ENCODE data around the gene ASPHD1.

Gene ASPHD1

DNA sequence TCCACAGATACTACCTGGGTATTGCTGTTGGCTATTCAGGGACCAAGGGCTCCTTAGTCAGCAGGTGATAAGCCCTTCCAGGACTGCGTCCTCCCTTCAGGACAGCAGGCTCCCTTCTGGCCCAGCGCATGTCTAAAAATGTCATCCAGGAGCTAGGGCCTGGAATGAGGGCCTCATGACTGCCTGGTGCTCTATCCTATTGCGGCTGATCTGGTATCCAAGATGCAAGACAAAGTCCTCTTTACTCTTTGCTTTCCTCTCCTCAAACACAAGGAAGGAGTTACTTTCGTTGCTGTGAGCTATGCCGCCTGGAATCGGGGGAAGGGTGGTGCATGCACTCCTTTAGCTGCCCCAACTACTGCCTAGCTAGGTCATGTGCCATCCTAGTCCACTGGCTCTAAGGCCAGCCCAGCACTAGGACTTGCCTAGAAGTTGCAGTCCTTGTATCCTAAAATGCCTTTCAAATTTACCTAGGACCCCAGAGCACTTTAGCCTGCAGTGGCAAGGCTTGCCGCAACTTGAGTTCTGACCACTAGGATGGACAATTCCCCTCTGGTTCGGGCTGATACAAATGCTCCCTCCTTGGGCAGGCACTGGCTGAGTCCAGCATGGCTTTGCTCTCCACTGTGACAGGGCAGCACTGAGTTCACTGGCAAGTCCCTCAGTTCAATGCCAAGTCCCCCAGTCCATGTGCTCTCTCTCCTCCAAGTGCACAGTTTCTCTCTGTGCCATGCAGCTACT lies 51.5 kb downstream of the ASPHD1 start:
- H3K27me3 ChIP-seq (ENCODE audit: control insufficient read depth, insufficient read depth, low read length): no peaks in the 10 kb centered on the region
- no peaks in the 10 kb centered on the region for H3K9me3 ChIP-seq (ENCODE audit: control insufficient read depth, low read length)
- H3K36me3 ChIP-seq (ENCODE audit: control insufficient read depth, insufficient read depth, low read length): no peaks in the 10 kb centered on the region
- no peak overlapping the region for H3K4me2 ChIP-seq (ENCODE audit: low read length)
- H3K27ac ChIP-seq: no peak overlapping the region
- no peak overlapping the region for H3K9ac ChIP-seq
- H3K79me2 ChIP-seq: no peaks in the 10 kb centered on the region
- H2AFZ ChIP-seq: no peak overlapping the region
- H3K4me3 ChIP-seq (ENCODE audit: low read depth, low read length): no peak overlapping the region
- H3K4me1 ChIP-seq: no peaks in the 10 kb centered on the region
- no peak for TF ChIP-seq CTCF (IDR thresholded peaks at IDR 0.05)

Data from parathyroid adenoma (tissue), 2 donors.